ENCODE measurements around the gene AP1AR.

DNA sequence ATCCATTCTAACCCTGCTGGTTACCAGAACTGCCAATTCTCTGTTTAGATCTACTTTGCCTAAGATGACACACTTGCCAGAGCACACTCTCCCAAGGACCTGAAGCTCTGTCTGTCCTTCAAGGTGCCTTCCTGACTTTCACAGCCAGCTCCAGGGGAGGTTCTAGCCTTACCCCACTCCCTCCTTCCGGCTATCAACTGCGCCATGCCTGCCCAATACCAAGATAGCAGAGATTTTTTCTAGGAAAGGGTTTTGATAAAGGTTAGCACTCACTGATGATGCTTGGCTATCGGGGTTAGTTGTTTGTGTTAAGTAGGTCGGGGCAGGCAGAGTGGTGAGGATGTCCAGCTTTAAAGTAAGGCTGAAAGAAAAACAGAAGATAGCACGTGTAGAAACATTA is 79.9 kb downstream of the AP1AR start:
- TF ChIP-seq POLR2AphosphoS5 (IDR thresholded peaks at IDR 0.05; ENCODE audit: low read depth, low read length): no peak
- TF ChIP-seq, protein P1, sequence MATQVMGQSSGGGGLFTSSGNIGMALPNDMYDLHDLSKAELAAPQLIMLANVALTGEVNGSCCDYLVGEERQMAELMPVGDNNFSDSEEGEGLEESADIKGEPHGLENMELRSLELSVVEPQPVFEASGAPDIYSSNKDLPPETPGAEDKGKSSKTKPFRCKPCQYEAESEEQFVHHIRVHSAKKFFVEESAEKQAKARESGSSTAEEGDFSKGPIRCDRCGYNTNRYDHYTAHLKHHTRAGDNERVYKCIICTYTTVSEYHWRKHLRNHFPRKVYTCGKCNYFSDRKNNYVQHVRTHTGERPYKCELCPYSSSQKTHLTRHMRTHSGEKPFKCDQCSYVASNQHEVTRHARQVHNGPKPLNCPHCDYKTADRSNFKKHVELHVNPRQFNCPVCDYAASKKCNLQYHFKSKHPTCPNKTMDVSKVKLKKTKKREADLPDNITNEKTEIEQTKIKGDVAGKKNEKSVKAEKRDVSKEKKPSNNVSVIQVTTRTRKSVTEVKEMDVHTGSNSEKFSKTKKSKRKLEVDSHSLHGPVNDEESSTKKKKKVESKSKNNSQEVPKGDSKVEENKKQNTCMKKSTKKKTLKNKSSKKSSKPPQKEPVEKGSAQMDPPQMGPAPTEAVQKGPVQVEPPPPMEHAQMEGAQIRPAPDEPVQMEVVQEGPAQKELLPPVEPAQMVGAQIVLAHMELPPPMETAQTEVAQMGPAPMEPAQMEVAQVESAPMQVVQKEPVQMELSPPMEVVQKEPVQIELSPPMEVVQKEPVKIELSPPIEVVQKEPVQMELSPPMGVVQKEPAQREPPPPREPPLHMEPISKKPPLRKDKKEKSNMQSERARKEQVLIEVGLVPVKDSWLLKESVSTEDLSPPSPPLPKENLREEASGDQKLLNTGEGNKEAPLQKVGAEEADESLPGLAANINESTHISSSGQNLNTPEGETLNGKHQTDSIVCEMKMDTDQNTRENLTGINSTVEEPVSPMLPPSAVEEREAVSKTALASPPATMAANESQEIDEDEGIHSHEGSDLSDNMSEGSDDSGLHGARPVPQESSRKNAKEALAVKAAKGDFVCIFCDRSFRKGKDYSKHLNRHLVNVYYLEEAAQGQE (IDR thresholded peaks at IDR 0.05; ENCODE audit: insufficient read depth in 1 of 2, low read depth in 2 of 2, low read length in 2 of 2): no peak
- TF ChIP-seq SIN3A (IDR thresholded peaks at IDR 0.05; ENCODE audit: borderline replicate concordance, insufficient read depth, low read length): no peak
- no peak for TF ChIP-seq FOXP2 (optimal IDR thresholded peaks at IDR 0.05; ENCODE audit: borderline replicate concordance, extremely low read depth, extremely low read length, insufficient read depth)
